SW 1271 (cell line): ENCODE data around the gene SYT7.

Experiments
- DNase-seq, 2 experiments: peaks; one replicate each; lab custom pipeline; 2025; lab: John Stamatoyannopoulos, UW

Gene SYT7

DNA sequence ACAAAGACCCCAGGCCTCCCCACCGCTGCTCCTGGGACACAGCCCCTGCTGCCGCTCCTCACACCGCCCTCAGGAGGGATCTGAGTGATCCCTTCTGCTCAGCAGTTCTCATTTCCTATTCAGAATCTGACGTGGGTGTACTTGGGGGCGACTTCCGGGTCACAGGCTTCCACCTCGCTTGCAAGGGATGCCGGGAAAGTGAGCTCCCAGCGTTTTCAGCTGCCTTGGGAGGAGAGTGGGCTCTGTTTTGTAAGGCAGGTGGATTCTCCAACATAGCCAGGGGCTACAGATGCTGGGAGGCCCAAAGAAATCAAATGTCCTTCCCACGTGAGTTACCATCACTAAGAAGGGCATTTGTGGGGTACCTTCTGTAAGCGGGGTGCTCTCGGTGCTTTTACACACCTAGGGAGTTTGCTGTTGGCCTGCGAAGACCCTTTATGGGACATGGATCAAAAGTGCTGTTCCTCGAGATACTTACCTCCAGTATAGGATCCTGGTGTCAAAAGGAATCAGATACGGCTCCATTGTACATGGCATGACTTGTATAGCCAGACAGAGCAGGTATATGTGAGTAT is 82.0 kb downstream of the SYT7 start:
- no peak for DNase-seq

DNA sequence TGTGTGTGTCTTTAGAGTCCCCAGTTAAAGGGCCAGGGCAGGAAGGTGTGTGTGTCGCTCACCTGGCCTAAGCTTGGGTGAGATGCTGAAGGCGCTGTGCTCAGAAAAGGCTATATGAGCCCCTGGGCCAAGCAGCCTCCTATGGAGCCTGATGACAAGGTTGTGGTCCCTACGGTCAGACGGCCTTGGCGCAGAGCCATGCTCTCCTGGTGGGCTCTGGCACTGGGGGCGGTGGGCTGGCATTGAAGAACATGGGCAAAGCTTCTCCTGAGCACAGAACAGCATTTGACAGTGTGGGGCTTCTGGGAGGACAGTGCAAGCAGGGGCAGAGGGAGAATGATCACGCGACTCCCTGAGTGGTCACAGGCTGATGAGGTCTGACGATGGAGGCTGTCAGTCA is 83.0 kb downstream of the SYT7 start:
- no peak for DNase-seq

DNA sequence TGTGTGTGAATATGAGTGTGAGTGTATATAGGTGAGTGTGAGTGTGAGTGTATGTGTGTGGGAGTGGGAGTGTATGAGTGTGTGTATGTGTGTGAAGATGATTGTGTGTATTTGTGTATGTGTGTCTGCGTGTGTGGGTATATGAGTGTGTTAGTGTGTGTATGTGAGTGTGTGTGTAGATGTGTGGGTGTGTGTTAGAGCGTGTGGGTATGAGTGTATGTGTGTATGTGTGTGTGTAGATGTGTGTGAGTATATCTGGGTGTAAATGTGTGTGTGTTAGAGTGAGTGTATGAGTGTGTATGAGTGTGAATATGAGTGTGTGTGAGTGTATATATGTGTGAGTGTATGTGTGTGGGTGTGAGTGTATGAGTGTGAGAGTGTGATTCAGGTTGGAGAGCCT is 83.4 kb downstream of the SYT7 start:
- DNase-seq = no peak

DNA sequence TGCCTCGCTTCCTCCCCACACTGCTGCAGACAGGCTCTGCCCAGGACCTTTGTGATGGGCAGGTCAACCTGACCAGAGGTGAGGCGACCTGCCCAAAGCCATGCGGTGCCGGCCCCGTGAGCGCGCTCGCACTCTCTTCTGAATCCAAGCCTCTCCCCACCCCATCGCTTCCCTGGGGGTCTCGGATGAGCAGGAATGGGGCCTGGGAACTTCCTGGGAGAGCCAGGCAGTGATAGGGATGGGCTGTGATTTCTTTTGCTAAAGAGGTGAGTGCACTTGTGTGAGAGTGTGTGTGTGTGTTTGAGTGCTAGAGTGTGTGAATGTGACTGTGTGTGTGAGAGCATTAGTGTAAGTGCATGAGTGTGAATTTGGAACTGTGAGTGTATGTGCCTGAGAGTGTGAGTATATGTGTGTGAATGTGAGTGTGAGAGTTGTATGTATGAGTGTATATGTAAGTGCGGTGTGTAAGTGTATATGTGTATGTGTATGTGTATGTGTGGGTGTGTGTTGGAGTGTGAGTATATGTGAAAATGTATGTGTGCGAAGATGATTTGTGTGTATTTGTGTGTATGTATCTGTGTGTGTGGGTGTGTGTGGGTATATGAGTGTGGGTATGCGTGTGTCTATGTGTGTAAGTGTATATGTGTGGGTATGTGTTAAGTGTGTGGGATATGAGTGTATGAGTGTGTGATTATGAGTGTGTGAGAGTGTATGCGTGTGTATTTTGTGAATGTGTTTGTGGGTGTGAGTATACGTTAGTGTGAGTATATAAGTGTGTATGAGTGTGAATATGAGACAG is 84.1 kb downstream of the SYT7 start:
- no peak for DNase-seq

DNA sequence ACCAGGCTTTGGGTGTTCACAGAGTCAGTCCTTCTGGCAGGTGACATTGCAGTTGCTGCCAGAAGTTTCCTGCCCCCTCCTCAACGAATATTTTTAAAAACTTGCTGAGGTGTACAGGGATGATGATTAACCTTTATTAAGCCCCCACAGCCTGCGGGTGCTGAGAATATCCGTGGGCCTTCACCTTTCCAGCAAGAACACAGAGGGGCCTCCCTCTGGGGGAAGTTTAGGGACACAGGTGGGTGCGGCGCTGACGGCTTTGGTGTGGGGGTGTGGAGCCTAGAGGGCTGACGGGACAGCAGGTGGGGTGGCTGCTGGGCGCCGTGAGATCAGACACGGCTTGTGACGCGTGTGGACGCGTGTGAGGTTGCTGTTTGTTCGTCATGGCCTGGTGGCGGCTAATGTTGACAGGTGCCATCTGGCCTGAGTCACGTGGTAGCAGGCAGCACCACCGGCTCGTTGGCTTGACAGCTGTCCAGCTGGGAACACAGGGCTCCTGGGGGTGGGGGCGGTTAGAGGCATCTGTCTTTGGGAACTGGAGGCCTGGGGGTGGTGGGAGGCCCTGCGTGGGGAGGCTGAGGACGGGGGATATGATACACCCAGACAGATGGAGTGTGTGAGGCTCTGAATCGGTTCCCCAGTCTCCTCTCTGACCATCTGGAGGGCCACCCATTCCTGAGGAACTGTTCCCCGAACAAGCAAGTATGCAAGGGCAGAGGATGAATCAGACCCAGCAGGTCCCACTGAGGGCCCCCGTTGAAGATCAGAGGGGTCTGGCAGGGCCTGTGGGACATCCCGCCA is 84.9 kb downstream of the SYT7 start:
- no peak for DNase-seq

DNA sequence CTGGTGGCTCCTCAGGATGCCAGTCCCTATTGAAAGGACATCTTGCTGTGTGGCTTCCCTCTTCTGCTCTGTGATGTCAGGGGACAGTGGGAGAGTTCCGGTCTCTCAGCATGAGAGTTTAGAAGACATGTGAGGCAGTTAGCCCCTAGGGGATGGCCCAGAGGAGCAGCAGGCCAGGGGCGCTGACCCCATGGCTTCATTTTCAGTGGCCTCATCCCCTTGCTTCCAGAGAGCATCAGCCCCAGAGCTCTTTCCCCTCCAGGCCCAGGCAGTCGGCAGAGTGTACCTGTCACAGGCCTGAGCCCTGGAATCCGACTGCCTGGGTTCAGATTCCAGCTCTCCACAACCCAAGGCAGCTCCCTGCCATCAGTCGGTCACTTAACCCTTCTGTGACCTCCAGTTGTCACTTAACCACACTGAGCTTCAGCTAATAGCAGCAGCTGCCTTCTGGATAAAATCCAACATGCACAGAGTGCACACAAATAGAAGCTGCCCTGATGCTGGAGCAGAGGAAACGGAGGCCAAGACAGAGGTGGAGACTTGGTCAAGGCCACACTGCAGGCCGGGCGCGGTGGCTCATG is 86.4 kb downstream of the SYT7 start:
- DNase-seq = no peak

DNA sequence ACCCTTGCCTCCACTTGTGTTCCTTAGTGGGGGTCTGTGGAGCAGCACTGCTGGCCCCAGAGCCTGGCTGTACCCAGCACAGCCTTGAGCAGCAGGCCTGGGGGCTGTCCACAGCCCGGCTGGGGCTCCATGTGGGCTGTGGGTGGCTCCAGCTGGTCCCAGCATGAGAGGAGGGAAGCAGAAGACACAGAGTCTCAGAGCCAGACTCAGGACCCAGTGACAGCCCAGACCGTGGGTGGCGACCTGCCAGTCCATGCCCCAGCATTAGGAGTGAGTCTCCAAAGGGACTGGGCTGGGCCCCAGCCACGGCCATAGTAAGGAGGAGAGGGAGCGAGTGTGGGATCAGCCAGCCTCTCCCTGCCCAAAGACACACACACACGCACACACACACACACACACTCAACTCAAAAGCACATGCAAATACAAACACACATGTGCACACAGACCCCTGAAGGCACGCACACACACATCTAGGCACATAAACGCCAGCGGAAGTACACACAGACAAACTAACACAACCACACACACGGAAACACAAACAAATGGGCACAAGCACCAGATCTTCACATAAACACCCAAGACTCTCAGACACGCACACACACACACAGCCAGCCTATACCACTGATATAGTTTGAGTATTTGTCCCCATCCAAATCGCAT is 89.0 kb downstream of the SYT7 start:
- no peak for DNase-seq

DNA sequence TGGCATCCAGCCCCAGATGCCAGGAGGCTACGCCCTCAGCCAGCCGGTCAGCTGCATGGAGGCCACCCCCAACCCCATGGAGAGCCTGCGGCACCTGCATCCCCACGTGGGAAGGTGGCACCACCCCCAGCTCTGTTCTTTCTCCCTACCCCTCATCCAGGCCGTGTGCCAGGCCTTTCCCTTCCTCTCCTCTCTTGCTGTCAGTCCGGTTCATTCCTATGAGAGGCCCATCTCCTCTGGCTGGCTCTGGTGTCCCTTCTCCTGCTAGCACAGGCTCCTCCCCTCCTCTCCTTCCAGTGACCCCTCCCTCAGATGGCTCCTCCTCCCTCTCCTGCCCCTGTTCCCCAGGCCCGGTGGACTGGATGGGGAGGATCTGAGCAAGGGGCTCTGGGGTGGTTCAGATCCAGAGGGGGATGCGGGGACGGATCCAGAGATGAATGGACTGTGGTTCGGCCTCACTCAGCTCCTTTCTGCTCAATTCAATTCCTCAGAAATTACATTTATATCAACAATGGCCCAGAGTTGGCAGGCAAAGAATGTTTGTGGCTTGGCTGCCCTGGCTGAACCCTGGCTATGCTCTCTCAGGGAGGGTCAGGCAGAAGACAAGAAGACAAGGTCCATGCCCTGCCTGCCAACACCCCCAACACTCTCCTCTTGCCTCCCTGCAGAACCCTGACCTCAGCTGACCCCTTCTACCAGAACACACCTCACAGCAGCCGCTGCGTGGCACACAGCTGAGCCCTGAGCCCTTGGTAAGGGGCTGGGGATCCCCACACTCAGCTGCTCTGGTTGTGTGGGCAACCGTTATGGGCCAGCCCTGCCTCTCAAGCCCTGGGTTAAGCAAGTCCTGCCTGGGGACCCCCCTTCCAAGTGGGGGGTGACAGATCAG is 90.8 kb downstream of the SYT7 start:
- DNase-seq = no peak

DNA sequence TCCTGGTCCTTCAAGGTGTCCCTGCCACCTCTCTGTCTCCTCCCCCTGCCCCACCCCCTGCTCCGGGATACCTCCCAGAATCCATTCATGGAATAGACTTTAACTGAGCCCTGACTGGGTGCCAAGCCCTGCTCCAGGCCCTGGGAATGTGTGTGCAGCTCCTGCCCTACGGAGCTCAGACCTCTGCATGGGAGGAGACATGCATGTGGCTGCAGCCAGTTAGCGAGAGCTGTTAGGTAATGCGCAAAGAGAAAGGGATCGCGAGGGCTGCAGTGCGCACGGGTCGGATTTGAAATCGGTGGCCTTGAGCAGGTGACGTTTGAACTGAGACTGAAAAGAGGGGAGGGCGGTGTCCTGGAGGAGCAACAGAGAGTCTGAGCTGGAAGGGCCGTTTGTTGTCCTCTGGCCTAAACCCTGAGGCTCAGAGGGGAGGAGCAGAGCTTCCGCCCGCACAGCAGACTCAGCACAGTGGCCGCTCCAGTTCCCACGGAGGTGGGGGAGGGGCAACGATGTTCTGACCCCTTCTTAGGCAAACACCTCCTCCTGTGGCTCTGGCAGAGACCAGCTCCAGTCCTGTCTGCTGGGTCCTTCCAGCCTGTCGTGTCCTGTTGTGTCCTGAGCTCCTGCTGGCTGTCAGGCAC is 92.1 kb downstream of the SYT7 start:
- no peak for DNase-seq

DNA sequence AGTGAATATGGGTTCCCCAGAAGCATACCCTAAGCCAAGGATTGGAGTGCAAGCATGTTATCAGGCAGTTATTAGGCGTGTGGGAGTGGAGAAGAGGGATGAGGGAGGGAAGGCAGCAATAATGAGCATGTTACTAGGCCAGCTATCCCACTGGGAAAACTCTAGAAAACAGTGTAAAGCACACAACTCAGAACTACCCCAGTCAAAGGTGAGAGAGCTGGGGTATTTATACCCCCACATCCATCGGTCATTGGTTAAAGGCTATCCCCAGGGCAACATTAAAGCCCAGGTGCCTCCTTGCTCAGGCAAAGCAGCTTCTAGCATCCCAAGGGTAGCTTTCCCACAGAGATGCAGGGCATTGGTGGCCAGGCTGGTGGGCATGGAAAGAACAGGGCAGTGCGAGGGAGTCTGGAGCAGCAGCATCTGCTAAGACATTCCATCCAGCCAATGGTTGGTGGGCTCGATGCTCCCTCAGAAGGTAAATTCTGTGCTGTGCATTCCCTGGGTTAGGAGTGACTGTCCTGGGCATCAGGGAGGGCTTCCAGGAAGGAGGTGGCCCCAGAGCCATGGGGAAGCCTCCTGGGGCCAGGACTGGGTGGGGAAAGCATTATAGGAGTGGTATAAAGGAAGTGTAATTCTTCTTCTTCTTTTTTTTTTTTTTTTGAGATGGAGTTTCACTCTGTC is 93.4 kb downstream of the SYT7 start:
- DNase-seq = no peak

DNA sequence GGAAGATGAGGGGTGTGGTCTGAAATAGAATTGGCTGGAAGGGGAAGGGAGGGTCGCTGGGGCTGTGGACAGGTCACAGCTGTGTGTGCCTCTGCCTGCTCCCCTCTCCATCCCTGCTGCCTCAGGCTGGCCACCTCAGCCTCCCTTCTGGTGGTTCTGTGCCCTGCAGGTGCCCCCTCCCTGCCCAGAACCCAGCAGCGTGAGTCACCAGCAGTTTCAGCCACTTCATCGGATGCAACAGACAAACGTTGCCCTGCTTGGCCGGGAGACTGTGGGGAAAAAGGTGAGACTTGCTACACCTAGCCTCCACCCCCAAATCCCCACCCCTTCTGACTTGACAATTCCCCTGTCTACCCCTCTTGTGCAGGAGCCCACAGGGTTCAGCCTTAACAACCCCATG is 94.1 kb downstream of the SYT7 start:
- no peak for DNase-seq

DNA sequence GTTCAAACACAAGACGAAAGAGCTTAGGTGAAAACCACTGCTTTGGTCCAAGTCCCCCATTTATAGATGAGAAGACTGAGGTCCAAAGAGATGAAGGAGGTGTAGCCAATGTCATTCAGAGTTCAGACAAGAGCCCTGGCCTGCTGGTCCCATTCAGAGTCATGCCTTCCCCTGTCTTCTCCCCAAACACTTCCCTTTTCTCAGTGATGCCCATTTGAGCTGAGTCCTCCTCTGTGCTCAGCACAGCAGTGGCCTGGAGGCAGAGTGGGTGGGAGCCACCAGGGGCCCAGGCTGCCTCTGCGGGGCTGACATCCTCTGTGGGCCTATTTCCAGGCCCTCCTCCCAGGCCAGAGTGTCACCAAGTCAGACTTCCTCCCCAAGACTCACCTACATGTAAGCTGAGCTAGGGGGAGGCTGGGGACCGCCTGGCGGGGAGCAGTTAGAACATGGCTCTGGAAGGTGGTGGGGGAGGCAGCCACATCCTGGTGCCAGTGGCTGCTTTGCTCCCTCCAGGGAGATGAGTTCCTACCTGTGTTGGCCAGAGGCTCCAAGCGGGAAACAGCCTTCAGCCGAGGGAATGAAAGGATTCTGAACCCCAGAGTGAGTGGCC is 94.8 kb downstream of the SYT7 start:
- no peak for DNase-seq

DNA sequence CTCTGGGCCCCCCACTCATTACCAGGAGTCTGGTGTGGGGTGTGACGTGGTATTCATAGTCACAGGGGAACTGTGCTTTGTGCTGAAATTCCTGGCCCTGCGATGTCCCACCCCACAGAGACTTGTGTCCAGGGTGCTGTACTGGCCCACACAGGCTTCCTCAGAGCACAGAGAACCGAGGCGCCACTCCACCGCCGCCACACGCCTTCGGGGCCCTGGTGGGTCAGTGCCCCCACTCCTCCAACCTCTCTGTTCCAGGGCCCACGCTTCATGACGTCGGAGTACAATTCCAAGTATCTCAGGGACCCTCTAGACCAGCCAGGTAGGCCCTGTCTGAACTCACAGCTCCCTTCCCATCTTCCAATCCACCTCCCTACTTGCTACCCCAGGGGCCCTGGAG is 95.8 kb downstream of the SYT7 start:
- DNase-seq = no peak

DNA sequence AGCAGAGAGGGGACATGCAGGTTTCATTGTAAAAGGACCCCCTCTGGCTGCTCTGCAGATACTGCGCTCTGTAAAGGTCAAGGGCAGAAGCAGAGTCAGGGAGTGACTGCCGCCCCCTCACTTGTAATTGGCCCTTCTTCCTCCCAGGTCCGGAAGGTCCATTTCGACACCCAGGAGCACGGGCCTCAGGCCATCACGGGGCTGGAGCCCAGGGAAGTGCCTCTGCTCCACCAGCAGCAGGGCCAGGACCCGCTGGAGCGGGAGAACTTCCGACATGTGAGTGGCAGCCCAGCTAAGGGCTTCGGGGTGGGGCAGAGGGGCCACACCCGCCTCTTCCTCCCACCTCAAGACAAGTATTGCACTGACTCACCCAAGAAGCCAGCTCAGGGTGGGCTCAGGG is 96.3 kb downstream of the SYT7 start:
- no peak for DNase-seq

DNA sequence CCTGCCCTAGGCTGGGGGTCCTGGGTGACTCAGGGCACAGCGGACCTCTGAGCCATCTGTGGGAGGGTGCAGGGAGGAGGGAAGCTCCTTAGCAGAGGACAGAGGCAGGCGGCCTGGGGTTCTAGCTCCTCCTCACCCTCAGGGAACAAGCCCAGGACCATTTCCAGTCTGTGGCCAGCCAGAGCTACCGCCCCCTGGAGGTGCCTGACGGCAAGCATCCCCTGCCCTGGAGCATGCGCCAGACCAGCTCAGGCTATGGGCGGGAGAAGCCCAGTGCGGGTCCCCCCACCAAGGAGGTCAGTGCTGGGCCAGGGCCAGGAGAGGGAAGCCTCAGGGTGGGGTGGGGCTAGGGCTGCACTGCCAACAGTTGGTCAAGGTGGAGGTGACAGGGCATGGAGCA is 98.4 kb downstream of the SYT7 start:
- no peak for DNase-seq

DNA sequence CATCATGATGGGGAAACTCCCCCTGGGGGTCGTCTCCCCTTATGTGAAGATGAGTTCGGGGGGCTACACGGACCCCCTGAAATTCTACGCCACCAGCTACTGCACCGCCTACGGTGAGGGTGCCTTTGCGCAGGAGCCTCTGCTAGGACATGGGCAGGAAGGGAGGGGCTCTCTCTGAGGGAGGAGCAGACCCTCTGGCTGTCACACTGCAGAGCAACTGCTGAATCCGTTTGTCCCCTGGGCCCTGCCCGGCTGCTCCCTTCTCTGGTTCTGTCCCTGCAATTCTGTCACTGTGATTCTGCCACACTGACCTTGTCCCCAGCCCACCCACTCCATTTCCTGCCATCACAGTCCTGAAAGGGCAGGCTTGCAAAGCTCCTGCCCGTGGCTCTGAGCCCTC is 99.1 kb downstream of the SYT7 start:
- DNase-seq = no peak

DNA sequence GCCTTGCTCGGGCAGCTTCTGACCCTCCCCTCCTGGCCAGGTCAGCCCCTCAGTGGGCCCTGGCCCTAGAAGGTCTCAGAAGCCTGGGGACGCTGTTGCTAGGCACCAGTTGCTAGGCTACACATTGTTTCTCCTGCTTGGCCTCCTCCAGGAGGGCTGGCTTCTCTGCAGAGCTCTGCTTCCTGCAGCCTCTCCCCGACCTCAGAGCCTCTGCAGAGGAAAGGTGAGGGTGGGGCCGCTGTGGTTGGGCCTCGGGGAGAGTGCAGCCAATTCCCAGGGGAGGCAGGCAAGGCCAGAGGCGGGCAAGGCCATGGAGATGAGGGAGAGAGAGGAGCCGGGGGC is 99.9 kb downstream of the SYT7 start:
- no peak for DNase-seq

DNA sequence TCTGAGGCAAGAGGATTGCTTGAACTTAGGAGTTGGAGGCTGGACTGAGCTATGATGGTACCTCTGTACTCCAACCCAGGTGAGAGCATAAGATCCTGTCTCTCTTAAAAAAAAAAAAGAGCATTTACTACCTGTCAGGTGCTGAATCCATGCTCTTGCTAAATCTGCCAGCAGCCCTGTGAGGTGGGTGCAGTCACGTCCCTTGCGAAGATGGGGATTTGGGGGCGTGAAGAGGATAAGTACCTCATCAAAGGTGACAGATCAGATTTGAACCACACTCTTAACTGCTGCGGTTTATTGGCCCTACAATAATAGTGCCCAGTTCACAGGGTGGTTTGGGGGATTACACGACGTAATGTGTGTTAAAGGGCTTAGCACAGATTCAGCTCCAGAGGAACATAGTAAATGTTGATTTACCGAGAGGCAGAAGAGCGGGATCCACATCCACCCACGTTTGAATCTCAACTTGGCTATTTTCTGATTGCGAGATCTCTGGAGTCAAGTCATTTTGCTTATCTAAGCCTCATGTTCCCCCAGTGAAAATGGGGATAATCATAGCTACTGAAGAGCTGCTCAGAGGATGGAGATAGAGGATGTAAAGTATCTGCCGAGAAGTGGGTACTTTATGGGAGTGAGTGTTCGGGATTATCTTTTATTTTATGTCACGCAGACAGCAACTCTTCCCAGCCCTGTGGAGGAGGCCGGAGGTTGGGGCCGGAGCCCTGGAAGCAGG is 100.4 kb downstream of the SYT7 start:
- no peak for DNase-seq
